ENCODE results near the gene PALM. TPM values are rescaled to one million over a fixed set of nuclear protein-coding genes. Genes with fewer than 3 reads are reported as not detected.
A peak's percentile ranks its signal among the peaks of the same experiment; 100 is the strongest.

PALM gene
- total and polyA plus RNA-seq, 9 of the 15 experiments (the other 6 are each of a cell fraction or from before 2014, with no cell fraction given) = 0.04 to 6.6 (median 1.7) TPM

- TF ChIP-seq ZBTB33 (CRISPR knock-in tag; IDR thresholded peaks at IDR 0.05) = peak; percentile 67
- TF ChIP-seq NR3C1 (CRISPR knock-in tag; IDR thresholded peaks at IDR 0.05) = no peak
- no peak for TF ChIP-seq TCFL5 (CRISPR knock-in tag; conservative IDR thresholded peaks at IDR 0.05)
- TF ChIP-seq POLR2H (tag; IDR thresholded peaks at IDR 0.05; ENCODE audit: low read depth) = no peak
- no peak for TF ChIP-seq ZNF395 (CRISPR knock-in tag; IDR thresholded peaks at IDR 0.05)
- TF ChIP-seq ILK (tag; IDR thresholded peaks at IDR 0.05; ENCODE audit: borderline replicate concordance, low read depth) = no peak
- no peak for TF ChIP-seq KLF13 (tag; IDR thresholded peaks at IDR 0.05; ENCODE audit: borderline replicate concordance, low read depth)
- TF ChIP-seq ZNF695 (CRISPR knock-in tag; IDR thresholded peaks at IDR 0.05) = no peak
- TF ChIP-seq ZNF699 (CRISPR knock-in tag; IDR thresholded peaks at IDR 0.05; ENCODE audit: insufficient replicate concordance) = no peak
- no peak for TF ChIP-seq GATA2 (CRISPR knock-in tag; IDR thresholded peaks at IDR 0.05)
- TF ChIP-seq ZHX1 (conservative IDR thresholded peaks at IDR 0.05; ENCODE audit: low read length) = no peak
- TF ChIP-seq PRMT5 (CRISPR knock-in tag; IDR thresholded peaks at IDR 0.05) = no peak
- TF ChIP-seq RHOXF2B (CRISPR knock-in tag; conservative IDR thresholded peaks at IDR 0.05) = no peak
- TF ChIP-seq HDAC1 (IDR thresholded peaks at IDR 0.05) = no peak
- TF ChIP-seq PTBP1 (IDR thresholded peaks at IDR 0.05; ENCODE audit: low read depth, low read length) = 0 out of 2 replicates have a peak, but pooled peaks have one; percentile 24
- TF ChIP-seq THAP12 (CRISPR knock-in tag; IDR thresholded peaks at IDR 0.05) = no peak
- TF ChIP-seq ZBTB43 (CRISPR knock-in tag; IDR thresholded peaks at IDR 0.05) = no peak
- TF ChIP-seq KAT7 (CRISPR knock-in tag; IDR thresholded peaks at IDR 0.05; ENCODE audit: borderline replicate concordance) = no peak
- TF ChIP-seq TRIM24 (IDR thresholded peaks at IDR 0.05) = no peak
These were observed 10.3 kb downstream of the PALM start (continued) for GRCh38 chr19:718991-719512.

All from K562 (cell line).